ENCODE measurements around the gene ATG16L1.

GRCh38 chr2:233287871-233288270, 36.4 kb downstream of the ATG16L1 start:
- TF ChIP-seq CTCF (IDR thresholded peaks at IDR 0.05) (no peak), POLR2A (IDR thresholded peaks at IDR 0.05) (no peak)
